Astrocyte of the cerebellum (primary cell): ENCODE data around the gene PIK3CB.
"Not testable (repeated sequence)": the region's sequence is repeated elsewhere in the genome, so short reads cannot be mapped to it uniquely, and the experiment has no call there.

Experiments
- DNase-seq: peaks from one replicate; pipeline ENCODE4 v3.0.0-alpha.2; 2011; ENCODE audit warnings: low read depth
- H3K4me3 ChIP-seq: 2 replicates; pipeline ENCODE4 v1.5.1; 2011; ENCODE audit warnings: mild to moderate bottlenecking, low read depth, low read length, moderate library complexity
- in situ Hi-C: cut with HindIII; loops from 2 replicates; pipeline ENCODE4 v1.10.0; 2017; ENCODE audit warnings: low sequenced_read_pairs
- TF ChIP-seq, protein P1 (sequence below): IDR thresholded peaks from 2 replicates; pipeline ENCODE4 v1.5.1; 2012; ENCODE audit warnings: low read length, low read depth, moderate library complexity, mild to moderate bottlenecking; ENCODE audit errors: missing control alignments

Gene PIK3CB

DNA sequence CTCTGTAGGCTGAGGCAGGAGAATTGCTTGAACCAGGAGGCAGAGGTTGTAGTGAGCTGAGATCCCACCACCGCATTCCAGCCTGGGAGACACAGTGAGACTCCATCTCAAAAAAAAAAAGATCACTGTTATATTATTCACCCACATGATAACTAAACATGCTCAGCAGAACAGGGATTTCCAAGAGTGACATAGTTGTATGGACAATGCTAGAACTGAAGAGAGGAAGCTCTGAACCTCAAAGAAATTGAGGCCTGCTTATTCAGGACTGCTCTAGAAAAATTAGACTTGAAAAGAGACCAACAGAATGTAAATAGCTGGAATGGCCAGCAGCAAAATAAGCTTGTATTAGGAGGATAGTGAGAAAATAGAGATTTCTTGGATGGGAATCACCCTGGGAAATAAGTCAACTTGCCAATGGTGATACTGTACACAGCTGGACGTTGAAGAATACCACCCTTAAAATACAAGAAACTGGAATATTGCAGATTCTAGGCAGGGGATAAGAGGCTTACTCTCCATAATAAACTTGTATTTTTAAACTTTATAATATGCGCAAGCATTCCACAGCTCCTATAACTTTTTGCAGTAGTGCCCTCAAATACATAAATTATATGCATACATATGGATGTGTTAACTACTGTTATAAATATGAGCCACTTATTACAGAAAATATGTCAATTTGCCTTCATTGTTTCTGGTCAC is 28.2 kb downstream of the PIK3CB start:
- TF ChIP-seq, protein P1, sequence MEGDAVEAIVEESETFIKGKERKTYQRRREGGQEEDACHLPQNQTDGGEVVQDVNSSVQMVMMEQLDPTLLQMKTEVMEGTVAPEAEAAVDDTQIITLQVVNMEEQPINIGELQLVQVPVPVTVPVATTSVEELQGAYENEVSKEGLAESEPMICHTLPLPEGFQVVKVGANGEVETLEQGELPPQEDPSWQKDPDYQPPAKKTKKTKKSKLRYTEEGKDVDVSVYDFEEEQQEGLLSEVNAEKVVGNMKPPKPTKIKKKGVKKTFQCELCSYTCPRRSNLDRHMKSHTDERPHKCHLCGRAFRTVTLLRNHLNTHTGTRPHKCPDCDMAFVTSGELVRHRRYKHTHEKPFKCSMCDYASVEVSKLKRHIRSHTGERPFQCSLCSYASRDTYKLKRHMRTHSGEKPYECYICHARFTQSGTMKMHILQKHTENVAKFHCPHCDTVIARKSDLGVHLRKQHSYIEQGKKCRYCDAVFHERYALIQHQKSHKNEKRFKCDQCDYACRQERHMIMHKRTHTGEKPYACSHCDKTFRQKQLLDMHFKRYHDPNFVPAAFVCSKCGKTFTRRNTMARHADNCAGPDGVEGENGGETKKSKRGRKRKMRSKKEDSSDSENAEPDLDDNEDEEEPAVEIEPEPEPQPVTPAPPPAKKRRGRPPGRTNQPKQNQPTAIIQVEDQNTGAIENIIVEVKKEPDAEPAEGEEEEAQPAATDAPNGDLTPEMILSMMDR = no peak
- no peak for DNase-seq
- in situ Hi-C loops = loop anchor here (25.0 kb wide), 1 partner anchor 106 kb away; no protein-coding TSS in a partner anchor
- no peak overlapping the region for H3K4me3 ChIP-seq

DNA sequence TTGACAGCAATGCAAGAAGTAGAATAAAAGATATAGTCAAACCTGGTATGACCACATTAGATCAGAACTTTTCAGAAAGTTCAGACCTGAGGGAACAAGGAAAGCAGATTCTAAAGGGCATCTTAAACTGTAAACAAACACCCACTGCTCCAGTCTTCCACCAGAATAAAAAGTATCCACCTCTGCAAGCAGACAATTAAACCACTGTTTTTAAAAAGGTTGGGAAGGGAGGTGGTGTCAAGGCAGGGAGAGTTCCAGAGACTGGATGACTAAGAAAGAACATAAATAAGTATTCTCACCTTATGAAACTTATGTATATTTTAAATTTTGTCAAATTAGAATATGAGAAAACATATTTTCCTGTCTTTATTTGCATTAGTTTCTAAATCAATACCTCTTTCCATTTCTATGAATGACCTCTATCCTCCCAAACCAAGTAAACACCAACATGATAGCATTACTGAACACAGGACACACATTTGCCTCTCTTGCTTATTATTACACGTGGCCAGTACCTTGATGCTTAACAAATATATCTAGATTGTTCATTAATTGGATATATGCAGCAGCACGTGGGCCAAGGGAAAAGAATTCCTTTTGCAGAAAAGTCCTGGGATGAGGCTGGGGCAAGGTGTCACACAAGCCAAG is 31.6 kb downstream of the PIK3CB start:
- no peak for DNase-seq
- H3K4me3 ChIP-seq = no peak overlapping the region
- in situ Hi-C loops = loop anchor here (25.0 kb wide), 1 partner anchor 109 kb away; no protein-coding TSS in a partner anchor
- TF ChIP-seq, protein P1 = no peak

DNA sequence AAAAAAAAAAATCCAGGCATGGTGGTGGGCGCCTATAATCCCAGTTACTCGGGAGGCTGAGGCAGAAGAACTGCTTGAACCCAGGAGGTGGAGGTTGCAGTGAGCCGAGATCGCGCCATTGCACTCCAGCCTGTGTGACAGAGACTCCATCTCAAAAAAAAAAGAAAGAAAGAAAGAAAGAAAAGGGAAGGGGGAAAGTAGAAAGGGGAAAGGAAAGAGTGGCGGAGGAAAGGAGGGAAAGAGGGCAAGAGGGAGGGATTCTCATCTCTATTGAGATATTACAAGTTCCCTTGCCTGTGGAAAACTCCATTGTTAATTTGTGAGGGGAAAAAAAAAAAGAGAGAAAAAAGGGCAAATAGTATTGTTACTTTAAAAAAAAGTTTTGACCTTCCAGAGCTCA is 32.5 kb downstream of the PIK3CB start:
- DNase-seq, H3K4me3 ChIP-seq: not testable (repeated sequence)
- in situ Hi-C loops = loop anchor here (25.0 kb wide), 1 partner anchor 110 kb away; no protein-coding TSS in a partner anchor

DNA sequence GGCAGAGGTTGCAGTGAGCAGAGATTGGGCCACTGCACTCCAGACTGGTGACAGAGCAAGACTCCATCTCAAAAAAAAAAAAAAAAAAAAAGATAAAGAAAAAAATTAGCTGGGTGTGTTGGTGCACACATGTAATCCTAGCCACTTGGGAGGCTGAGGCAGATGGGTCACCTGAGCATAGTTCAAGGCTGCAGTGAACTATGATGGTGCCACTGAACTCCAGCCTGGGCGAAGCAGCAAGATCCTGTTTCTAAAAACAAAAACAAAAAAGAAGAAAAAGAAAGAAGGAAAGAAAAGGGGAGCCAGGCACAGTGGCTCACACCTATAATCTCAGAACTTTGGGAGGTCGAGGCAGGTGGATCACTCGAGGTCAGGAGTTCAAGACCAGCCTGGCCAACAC is 32.9 kb downstream of the PIK3CB start:
- H3K4me3 ChIP-seq = no peak overlapping the region
- in situ Hi-C loops = loop anchor here (25.0 kb wide), 1 partner anchor 111 kb away; no protein-coding TSS in a partner anchor
- DNase-seq = no peak
- TF ChIP-seq, protein P1 = no peak

DNA sequence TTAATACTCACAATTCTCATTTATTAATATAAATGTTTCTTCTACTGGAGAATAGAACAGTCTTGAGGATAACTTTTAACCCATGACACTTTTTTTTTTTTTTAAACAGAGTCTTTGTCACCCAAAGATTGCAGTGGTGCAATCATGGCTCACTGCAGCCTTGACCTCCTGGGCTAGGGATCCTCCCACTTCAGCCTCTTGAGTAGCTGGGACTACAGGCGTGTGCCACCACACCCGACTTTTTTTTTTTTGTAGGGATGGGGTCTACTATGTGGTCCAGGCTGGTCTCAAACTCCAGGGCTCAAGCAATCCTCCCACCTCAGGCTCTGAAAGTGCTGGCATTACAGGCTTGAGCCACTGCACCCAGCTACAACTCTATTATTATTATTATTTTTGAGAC is 34.5 kb downstream of the PIK3CB start:
- TF ChIP-seq, protein P1 = no peak
- H3K4me3 ChIP-seq = no peak overlapping the region
- in situ Hi-C loops = loop anchor here (25.0 kb wide), 1 partner anchor 112 kb away; no protein-coding TSS in a partner anchor
- no peak for DNase-seq

DNA sequence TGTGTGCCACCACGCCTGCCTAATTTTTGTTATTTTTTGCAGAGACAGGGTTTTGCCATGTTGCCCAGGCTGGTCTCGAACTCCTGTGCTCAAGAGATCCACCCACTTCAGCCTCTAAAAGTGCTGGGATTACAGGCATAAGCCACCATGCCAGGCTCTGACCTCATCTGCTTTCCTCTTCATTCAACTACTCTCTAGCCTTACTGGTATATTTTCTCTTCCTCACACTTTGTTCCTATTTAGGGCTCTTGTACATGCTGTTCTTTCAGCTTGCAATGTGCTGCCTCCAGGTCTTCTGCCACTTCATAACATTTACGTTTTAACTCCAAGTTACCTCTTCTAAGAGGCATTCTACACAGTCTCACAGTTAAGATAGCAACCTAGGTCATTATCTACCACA is 34.9 kb downstream of the PIK3CB start:
- no peak for DNase-seq
- TF ChIP-seq, protein P1 = no peak
- in situ Hi-C loops = loop anchor here (25.0 kb wide), 1 partner anchor 112 kb away; no protein-coding TSS in a partner anchor
- H3K4me3 ChIP-seq = no peak overlapping the region

DNA sequence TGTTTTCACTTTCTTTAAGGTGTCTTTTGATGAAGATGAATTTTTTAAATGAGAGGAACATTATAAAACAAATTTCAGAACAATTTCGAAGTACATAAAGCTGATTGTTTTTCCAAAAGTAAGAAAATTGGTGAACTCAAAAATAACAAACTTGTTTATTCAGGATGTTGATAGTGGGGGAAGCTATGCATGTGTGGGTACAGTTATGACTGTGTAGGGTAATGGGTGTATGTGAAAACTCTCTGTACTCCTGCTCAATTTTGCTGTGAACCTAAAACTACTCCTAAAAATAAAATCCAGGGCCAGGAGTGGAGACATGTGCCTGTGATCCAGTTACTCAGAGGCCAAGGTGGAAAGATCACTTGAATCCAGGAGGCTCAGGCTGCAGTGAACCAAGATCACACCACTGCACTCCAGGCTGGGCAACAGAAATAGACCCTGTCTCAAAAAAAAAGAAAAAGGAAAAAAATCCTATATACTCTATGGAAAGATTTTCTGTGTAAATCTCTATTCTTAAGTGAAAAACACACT is 37.2 kb downstream of the PIK3CB start:
- in situ Hi-C loops = no loop called here
- TF ChIP-seq, protein P1 = no peak
- H3K4me3 ChIP-seq = no peak overlapping the region
- DNase-seq = no peak
